SKM-1 (cell line): ENCODE data around the gene COL17A1.

Source experiments
- DNase-seq: peaks from one replicate; lab custom pipeline; 2025; ENCODE audit not compliant: unreplicated experiment; lab: John Stamatoyannopoulos, UW

Gene COL17A1

DNA sequence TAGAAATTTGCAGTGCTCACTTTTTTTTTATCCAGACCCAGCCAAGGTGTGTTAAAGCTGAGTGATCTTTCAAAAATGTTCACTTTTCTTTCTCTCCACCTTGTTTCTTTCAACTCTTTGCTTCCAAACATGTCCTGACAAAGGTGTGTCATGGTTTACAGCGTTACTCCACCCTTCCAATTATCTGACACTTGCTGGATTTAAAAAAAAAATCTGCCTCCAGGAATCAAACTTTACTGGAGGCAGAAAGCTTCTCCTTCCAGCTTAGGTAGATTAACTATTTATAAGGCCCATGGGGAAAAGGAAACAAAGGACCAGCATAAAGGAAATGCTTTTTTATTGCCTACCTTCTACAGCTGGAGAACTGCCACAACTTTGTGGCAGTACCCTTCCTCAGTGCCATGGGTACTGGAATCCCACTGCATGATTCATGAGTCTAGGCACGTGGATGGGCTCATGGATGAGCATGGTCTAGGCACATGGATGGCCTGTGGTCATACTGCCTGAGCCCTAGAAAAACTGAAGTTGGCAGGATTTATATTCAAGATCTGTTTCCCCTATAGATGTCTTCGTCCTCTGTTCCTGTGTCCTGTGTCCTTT is at the start of gene COL17A1:
Gene COL17A1 (minus strand): TSS at position 80 of the 600 bp plus-strand sequence. CDS start 5,207 bp downstream, outside the sequence.
- DNase-seq: no peak

DNA sequence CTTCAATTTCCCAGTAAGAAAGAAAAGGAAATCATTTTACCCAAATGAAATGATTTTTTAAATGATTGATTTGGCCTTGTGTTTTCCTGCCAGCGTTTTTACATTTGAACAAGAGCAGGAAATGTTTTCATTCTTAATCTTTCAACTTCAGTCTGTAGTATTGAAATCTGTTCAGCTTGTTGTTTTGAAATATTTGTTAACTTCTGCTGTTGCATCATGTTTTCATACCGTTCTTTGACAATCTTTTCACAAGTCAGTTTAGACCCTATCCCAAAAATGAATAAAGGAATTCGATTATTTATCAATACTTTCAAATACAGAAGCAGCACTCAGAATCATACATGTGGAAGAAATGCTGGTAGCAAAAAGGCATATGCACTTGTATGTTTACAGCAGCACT is 44.4 kb upstream of the COL17A1 start:
- DNase-seq: no peak

DNA sequence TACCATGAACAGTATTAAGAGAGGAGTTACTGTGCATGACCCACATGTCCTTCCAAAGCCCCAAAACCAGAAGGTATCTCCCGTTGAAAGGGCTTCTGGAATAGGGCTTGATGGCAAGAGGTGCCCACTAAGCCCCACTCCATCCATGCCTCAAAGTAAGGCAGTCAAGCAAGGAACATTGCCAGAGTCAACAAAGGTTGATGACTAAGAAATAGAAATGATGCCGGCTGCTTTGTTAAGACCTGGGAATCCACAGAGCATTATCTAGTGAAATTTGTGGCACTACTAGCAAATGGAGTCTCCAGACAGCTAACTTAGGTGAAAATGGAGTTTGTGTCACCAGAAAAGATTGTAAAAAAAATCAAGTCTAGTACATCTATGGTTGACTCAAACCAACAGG is 42.5 kb upstream of the COL17A1 start:
- DNase-seq: no peak

DNA sequence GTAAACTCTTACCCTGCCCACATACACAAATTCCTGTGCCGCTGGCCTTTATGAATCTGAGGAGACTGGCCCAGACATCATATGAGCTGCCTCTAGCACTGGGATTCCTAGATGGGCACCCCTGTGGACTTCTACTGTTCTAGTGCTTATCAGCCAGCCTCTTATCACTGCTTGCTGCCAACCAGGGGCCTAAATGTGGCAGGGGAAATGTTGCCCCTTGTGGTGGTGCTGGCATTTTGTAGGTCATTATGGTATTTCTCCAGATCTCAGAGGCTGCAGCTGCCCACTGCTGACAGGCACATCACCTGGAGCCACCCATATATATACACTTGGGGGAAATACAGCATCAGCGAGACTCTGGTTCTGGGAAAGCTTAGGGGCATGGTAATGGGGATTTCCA is 41.7 kb upstream of the COL17A1 start:
- no peak for DNase-seq

DNA sequence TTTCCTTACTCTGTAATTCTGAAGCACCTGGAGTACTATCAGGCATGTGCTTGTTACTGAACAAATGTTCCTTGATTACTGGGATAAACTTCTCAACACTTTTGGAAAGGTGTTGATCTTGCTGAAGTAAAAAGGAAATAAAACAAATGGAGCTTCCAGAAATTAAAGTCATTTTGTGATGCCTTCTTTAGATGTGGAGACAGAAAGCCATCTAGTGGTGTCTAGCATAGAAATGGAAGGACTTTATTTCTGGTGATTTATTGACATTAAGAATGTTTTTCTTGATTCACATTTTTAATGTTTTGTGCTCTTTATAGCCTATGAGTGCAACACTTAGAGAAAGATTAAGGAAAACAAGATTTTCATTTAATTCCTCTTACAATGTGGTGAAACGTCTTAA is 37.7 kb upstream of the COL17A1 start:
- no peak for DNase-seq

DNA sequence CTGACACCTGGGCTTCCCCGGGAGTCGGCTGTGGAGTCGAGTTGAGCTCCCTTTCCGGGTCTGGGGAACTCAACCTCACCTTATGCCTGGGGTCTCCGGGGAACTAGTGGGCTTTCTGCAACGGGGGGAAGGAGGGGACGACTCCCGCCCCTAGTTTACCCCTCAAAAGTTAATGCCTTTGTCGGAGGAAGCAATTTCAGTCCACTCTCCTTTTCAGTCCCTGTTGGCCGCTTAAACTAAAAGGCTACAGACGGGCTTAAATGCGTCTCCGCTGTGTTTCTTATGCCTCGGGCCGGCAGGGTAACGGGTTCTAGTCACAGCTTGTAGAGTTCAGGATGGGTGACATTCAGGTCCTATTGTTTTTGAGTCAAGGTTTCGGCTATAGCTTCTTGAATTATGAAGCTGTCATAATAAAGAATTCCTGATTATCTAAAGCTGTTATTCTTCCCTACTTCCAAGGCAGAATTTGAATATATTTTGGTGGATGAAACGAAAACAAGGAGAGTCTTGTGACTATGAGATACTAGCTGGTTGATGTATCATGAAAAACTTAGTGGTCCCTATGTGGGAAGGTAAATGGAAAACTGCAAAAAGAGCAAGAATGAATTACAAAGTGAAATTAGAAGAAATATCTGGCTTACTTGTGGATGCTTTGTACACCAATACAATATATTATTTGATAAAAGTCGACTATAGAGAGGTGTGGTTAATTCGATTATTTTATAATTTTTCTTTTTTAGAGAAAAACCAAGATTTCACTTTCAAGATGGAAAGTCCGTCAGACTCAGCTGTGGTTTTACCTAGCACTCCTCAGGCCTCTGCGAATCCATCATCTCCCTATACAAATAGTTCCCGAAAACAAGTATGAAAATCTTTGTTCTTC is 36.8 kb upstream of the COL17A1 start:
- DNase-seq: no peak

DNA sequence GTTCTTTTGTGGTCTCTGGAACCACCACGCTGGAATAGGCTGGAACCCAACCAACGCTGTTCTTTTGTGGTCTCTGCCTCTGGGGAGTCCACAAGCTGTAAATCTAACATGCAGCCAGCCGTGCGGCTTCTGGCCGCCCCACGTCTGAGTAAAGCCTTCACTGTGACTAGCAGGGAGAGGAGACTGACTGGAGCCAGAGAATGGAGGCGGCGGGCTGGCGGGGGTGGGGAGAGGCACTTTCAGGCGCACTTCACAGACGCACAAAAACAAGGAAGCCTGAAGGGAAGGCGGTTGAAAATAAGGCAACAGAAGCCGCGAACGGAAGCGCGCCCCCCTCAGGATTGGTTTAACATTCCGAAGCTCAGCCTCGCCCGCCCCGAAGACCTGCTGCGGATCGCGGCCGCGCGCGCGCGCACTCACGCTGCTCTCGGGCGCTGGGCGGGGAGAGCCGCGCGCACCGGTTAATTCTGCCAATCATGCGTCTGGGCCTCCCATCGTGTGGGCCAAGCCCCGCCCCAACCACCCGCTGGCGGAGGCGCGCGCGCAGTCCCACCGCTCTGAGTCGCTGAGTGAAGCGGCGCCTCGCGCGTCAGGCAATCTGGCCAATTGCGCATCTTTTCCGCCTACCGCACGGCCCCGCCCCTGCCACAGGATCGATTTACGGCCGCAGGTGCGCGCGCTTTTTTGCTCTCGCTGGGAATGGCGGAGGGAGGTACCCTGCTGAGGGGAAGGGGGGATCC is 36.0 kb upstream of the COL17A1 start, which contains the start of gene SFR1:
Gene SFR1 (plus strand): TSS at position 687 of the 740 bp plus-strand sequence. CDS start 13 bp downstream, at position 700.
- DNase-seq: peak; percentile 97

DNA sequence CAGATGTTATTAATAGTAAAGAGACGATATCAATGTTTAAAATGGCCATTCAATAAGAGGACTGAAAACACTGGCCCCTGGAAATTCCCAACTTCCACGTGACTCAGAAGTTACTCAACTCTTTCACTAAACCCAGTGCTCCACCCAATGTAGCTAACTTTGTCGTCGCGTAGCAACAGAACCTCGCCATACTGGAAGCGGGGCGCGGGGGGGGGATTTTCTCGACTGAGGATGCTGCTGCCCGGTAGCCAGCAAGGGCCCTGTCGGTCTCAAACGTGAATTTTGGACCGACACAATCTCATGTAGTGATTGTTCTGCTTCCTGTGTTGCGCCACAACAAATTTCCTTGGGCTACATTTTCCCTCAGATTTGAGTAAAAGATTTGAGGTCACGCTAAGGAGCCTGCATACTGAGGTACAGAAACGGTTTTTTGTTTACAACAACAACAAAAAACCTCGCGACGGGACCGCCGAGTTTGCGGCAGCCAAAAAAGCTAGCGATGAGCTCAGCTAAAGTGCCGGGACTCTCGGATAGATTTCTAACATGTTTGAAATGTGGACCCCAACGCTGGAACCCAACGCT is 35.3 kb upstream of the COL17A1 start:
- peak; percentile 54 for DNase-seq

DNA sequence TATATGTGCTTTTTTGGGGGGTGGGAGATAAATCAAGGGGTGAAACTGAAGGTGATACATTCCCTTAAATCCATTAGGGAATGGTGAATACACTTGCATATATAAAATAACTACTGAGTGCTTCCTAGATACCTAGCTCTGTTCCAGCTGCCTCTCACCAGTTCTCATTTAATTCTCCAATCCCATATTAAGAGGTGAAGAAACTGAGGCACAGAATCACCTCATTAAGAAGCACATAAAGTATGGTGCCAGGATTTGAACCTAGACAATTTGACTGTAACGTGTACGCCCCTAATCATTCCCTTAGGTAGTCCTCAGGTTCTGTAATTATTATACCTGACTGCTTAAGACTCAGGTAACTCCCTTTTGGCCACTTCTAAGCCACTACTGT is 34.8 kb upstream of the COL17A1 start:
- DNase-seq: no peak

DNA sequence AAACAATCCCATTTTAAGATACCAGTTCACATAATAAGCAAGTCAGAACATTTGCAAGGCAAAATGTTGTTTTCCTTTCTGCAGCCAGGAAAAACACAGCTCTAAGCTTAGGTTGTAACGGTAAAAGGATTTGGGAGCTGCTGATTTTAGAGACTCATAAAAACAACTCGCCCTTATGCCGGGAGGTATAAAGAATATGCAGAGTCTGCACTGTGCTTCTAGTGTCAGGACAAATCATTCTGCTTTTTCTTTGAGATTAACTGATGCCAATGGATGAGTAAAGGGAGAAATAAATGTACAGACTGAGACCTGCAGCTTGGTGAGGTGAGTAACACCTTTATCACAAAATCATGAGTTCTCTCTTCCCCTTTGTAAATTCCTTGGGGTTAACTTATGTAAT is 34.3 kb upstream of the COL17A1 start:
- no peak for DNase-seq

DNA sequence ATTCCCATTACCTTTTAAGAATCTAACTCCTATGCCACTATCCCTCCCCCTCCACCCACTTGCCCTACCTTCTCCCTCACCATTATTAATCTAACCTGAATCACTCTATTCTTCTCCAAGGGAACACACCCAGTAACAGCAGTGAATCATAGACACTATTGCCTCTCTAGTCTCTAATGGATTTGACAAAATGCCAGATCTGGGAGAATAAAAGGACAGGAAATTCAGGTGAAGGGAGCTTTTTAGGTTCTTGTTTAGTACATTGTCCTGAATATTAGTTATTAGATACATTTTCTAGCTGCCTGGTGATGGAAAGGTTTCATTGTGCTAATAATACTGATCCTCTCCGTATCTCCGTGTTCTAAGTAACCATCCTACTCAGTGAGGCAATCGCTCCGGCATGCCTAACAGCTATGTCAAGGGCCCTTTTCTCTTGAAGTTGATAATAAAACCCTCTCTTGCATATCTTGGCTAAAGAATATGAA is 32.2 kb upstream of the COL17A1 start:
- no peak for DNase-seq

DNA sequence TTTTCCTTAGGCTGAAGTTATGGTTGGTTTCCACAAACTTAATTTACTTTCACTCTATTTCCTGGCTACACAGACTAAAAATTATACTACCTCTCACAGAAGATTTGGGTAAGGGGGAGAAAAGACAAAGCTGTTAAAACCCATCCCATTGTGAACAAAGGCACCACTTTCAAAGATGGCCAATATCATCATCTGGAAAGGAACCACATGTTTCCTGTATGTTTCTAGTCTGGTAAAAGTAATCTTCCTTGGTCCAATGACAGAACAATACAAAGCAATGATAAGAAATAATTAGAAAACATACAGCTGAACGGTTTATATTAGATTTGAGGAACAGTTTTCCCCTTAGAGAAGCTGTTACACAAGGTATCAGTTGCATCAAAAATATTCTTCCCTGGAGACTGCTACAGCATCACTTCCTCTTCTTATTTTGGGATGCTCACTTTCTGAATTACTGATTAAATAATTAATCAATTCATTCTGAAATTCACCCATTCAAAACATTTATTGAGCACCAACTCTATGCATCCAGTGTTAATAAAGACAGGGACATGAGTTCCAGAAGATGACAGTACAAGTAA is 27.8 kb upstream of the COL17A1 start:
- no peak for DNase-seq

DNA sequence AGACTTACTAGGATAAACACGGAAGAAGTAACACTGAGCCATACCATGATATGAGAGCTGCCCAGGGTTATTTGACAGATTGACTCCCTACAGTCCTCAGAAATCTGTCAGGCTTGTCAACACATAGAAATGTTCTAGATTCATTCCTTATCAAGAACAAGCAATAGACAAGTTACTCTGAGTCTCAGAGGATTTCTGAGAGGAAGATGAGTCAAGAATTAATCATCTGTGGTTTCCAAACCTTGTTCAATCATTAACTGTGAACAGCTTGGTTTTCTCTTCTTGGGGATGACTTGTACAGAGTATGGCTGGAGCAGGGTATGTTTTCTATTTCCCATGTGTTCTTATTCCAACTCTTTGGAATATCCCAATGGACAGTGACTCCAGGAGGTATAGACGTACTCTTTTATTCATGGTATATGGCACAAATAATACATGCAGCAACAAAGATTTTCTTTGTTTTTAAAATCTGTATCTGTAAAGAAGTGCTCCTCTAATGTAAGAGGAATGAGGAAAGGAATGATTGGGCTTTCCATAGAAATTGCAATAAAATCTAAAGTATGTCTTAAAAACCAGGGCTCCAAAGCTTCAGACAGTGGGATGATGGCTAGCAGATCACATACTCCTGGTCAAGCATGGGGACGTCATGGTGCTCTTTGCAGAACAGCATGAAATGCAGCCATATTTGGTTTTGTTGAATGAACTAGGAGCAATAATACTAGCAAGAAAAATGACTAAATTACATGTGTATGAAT is 24.4 kb upstream of the COL17A1 start:
- no peak for DNase-seq

DNA sequence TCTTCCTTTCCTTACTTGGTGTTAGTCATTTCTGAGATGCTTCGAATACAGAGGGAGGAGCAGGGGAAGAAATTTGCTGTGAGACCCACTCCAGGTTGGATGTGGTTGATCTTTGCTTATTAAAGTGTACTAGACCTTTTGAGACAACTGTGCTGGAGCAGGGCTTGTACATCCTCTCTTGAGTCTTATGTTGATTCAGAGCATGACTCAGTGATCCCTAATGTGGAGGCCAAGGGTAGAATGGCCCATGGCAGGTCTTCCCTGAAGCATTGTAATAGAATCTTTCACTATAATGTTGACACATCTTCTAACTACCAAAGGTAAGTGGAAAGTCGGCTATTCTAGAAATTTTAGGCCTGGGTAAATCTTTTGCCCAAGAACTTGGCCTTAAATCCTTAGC is 19.2 kb upstream of the COL17A1 start:
- DNase-seq: no peak

DNA sequence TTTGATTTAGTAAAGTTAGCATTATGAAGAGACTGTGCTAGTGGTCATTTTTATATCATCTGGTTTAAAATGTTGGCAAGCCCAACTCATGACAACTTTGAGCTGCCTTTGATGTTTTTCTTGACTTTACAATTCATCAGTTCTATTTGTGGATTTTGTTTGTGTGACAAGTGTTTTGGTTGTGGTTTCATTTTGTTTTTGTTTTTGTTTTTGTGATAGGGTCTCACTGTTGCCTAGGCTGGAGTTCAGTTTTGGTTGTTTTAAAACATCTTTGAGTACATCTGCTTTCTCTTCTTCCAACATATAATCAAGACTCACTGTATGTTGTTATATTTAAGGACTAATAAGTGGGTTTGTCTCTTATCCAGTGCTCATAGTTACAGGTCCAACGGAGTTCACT is 18.7 kb upstream of the COL17A1 start:
- no peak for DNase-seq

DNA sequence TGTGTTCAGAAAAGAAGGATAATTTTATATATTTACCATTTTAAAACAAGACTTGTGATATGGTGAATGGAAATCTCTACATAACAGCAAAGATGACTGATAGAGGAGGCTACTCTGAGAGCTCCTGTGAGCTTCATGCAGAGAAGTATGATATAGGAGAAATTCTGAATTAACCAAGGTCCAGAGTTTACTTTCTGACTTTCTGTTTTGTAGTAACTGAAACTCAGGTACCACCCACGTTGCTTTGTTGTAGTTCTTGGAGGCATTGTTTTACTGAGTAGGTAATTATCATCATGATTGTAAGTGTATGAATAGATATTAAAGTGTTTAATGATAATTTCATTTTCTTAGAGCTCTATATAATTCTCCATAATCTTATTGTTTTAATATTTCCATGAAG is 18.3 kb upstream of the COL17A1 start:
- DNase-seq: no peak

DNA sequence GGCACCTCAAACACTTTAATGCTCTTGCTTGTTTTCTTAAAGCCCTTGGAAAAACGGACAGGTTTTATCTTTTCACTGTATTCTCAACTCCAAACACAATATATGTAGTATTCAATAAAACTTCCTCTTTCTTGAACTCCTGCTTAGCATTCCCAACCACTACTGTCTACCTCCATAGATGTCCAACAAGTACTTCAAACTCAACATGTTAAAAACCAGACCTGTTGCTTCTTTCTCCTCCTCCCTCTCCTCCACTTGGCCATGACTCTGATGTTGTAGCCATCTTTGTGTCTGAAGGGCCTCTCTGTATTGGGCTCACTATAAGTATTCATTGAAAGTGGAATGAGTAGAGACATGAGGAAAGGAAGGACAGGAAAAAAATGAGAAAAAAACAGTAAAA is 16.2 kb upstream of the COL17A1 start:
- DNase-seq: no peak

DNA sequence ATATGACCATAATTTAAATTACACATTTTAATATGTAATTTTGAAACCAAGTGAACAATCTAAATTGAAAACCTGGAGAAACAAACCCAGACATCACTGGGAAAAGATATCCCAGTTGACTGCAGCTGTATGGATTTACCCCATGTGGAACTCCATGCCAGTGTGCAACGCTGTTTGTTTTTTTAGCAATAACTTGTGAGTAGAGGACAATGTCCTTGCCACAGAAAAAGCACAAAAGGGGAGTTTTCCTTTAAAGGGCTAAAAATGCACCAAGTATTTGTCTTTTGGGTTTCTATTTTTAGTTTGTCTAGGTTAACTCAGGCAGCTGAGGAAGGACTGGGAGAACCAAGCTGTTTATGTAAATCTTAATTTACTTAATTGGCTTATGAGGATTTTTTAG is 15.1 kb upstream of the COL17A1 start:
- no peak for DNase-seq

DNA sequence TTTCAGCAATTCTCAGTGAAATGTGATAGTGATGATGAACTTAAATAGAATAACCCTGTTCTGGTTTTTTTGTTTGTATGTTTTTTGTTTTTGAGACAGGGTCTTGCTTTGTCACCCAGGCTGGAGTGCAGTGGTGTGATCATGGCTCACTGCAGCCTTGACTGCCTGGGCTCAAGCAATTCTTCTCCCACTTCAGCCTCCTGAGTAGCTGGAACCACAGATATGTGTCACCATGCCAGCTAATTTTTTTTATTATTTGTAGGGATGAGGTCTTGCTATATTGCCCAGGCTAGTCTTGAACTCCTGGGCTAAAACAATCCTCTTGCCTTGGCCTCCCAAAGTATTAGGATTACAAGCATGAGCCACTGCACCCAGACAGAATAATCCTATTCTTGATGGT is 14.3 kb upstream of the COL17A1 start:
- DNase-seq: no peak

DNA sequence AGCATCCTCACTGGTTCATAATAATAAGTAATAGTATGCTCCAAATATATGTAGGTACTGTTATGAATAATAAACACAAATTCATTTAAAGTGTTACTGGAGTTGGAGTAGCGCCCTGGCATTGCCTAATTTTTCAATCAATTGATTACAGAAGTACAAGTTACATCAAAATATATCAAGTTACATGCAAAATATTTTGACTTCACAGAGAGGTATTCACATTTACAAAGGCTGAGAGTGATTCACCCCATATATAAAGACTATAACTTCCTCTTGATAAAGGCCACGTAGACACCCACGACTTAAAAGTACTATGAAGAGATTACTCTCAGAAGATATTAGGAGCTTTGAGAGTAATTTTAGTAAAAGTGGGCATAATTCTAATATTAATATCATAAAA is 13.6 kb upstream of the COL17A1 start:
- no peak for DNase-seq
